HG02588 (cell line): Measurements from ENCODE around the gene DCT.
"Not testable (repeated sequence)": the region's sequence is repeated elsewhere in the genome, so short reads cannot be mapped to it uniquely, and the experiment has no call there.

Source experiments
- ATAC-seq: cut with Tn5 transposase; IDR thresholded peaks from one replicate; pipeline ENCODE4 v1.9.1; 2021; ENCODE audit warnings: mild to moderate bottlenecking, moderate library complexity; ENCODE audit not compliant: unreplicated experiment

DCT gene

GRCh38 chr13:94479616-94480015 lies at the start of gene DCT:
Gene DCT, minus strand, starts transcription at chr13:94479682. Its CDS starts 427 bp downstream, at chr13:94479255.
- ATAC-seq = no peak

GRCh38 chr13:94526956-94527355 lies 47.5 kb upstream of the DCT start:
- not testable (repeated sequence) for ATAC-seq

- ATAC-seq = no peak
Measured at GRCh38 chr13:94525781-94526180, 46.3 kb upstream of the DCT start.

- ATAC-seq = no peak
Measured at GRCh38 chr13:94524407-94524806, 44.9 kb upstream of the DCT start.

- ATAC-seq = no peak
Measured at GRCh38 chr13:94520001-94520400, 40.5 kb upstream of the DCT start.

GRCh38 chr13:94516456-94516855 lies 37.0 kb upstream of the DCT start:
- no peak for ATAC-seq

- ATAC-seq = no peak
Measured at GRCh38 chr13:94515911-94516310, 36.4 kb upstream of the DCT start.

- ATAC-seq = no peak
Measured at GRCh38 chr13:94515374-94515773, 35.9 kb upstream of the DCT start.

GRCh38 chr13:94513026-94513425 lies 33.5 kb upstream of the DCT start:
- ATAC-seq = no peak

GRCh38 chr13:94505730-94506129 lies 26.2 kb upstream of the DCT start:
- no peak for ATAC-seq

- no peak for ATAC-seq
Measured at GRCh38 chr13:94503851-94504250, 24.4 kb upstream of the DCT start.

- not testable (repeated sequence) for ATAC-seq
Measured at GRCh38 chr13:94498831-94499230, 19.3 kb upstream of the DCT start.

GRCh38 chr13:94495806-94496205 lies 16.3 kb upstream of the DCT start:
- ATAC-seq = no peak

GRCh38 chr13:94494026-94494425 lies 14.5 kb upstream of the DCT start:
- ATAC-seq = no peak

GRCh38 chr13:94487043-94487442 lies 7.6 kb upstream of the DCT start:
- ATAC-seq = no peak

GRCh38 chr13:94483970-94484369 lies 4.5 kb upstream of the DCT start:
- no peak for ATAC-seq

GRCh38 chr13:94481941-94482340 lies 2.5 kb upstream of the DCT start:
- ATAC-seq = no peak

GRCh38 chr13:94480672-94481145 lies 1.2 kb upstream of the DCT start:
- ATAC-seq = no peak

GRCh38 chr13:94478913-94479312 lies 569 bp downstream of the DCT start:
- no peak for ATAC-seq

- no peak for ATAC-seq
Measured at GRCh38 chr13:94470126-94470525, 9.4 kb downstream of the DCT start.

GRCh38 chr13:94464771-94465170 lies 14.7 kb downstream of the DCT start:
- no peak for ATAC-seq

- no peak for ATAC-seq
Measured at GRCh38 chr13:94462670-94463069, 16.8 kb downstream of the DCT start.

- ATAC-seq = no peak
Measured at GRCh38 chr13:94459116-94459515, 20.4 kb downstream of the DCT start.

- no peak for ATAC-seq
Measured at GRCh38 chr13:94455414-94455813, 24.1 kb downstream of the DCT start.
